HG03097 (cell line): ENCODE data around the gene TAC3.

ENCODE experiments used
- ATAC-seq: cut with Tn5 transposase; IDR thresholded peaks from one replicate; pipeline ENCODE4 v1.9.1; 2021; ENCODE audit not compliant: unreplicated experiment, low FRiP score

TAC3 gene

GRCh38 chr12:57006809-57007475 lies 9.4 kb downstream of the TAC3 start:
- no peak for ATAC-seq

- ATAC-seq, result peak; percentile 51
These were observed 10.1 kb downstream of the TAC3 start, which contains the start of gene ZBTB39 for GRCh38 chr12:57005980-57006808. TSS of gene ZBTB39 (minus strand) at chr12:57006546. CDS start at chr12:57004917, 1,629 bp downstream.

- ATAC-seq, result no peak
These were observed 11.7 kb downstream of the TAC3 start for GRCh38 chr12:57004651-57005050.

- ATAC-seq, result no peak
These were observed 12.9 kb downstream of the TAC3 start for GRCh38 chr12:57003395-57003794.

- ATAC-seq, result no peak
These were observed 14.9 kb downstream of the TAC3 start for GRCh38 chr12:57001448-57001906.

GRCh38 chr12:57000393-57000792 lies 15.9 kb downstream of the TAC3 start:
- no peak for ATAC-seq

GRCh38 chr12:56999456-56999855 lies 16.9 kb downstream of the TAC3 start:
- ATAC-seq, result no peak

GRCh38 chr12:56998981-56999380 lies 17.3 kb downstream of the TAC3 start:
- ATAC-seq, result peak; percentile 68

- ATAC-seq, result no peak
These were observed 18.0 kb downstream of the TAC3 start for GRCh38 chr12:56998316-56998715.

- ATAC-seq, result no peak
These were observed 19.4 kb downstream of the TAC3 start for GRCh38 chr12:56996793-56997545.

- no peak for ATAC-seq
These were observed 20.3 kb downstream of the TAC3 start for GRCh38 chr12:56995930-56996496.

- no peak for ATAC-seq
These were observed 21.0 kb downstream of the TAC3 start for GRCh38 chr12:56995201-56995929.

GRCh38 chr12:56994231-56994746 lies 22.0 kb downstream of the TAC3 start:
- no peak for ATAC-seq

- ATAC-seq, result no peak
These were observed 23.0 kb downstream of the TAC3 start for GRCh38 chr12:56993346-56993745.

GRCh38 chr12:56991319-56992246 lies 24.7 kb downstream of the TAC3 start:
- no peak for ATAC-seq

GRCh38 chr12:56990648-56991318 lies 25.5 kb downstream of the TAC3 start:
- ATAC-seq, result no peak

- no peak for ATAC-seq
These were observed 26.3 kb downstream of the TAC3 start for GRCh38 chr12:56989861-56990610.
